Measurements from ENCODE around the gene NTM. TPM values are rescaled to one million over a fixed set of nuclear protein-coding genes. Genes with fewer than 3 reads are reported as not detected.

The NTM gene
- total and polyA plus RNA-seq, 2 experiments from 2014 or later = 1.1 to 1.7 TPM

- Histone ChIP-seq H3K4me3 (no peak overlapping the region), H3K36me3 (no peaks in the 10 kb centered on the region), H3K27ac (no peak overlapping the region), H3K9me3 (ENCODE audit: low read depth) (no peaks in the 10 kb centered on the region), H3K4me1 (ENCODE audit: low read depth) (no peaks in the 10 kb centered on the region), H3K27me3 (no peaks in the 10 kb centered on the region)
- no peak for DNase-seq (ENCODE audit: low read depth in 1 of 2, low spot score in 1 of 2)
- no peak for TF ChIP-seq CTCF (IDR thresholded peaks at IDR 0.05; ENCODE audit: low read depth, low read length)
Measured at GRCh38 chr11:132103021-132103420, 732.6 kb downstream of the NTM start.

GRCh38 chr11:132106096-132106982, 735.9 kb downstream of the NTM start:
- no peak for TF ChIP-seq CTCF (IDR thresholded peaks at IDR 0.05; ENCODE audit: low read depth, low read length)
- no peaks in the 10 kb centered on the region for H3K36me3 ChIP-seq
- H3K27ac ChIP-seq = no peak overlapping the region
- H3K9me3 ChIP-seq (ENCODE audit: low read depth) = no peaks in the 10 kb centered on the region
- no peak overlapping the region for H3K4me3 ChIP-seq
- H3K4me1 ChIP-seq (ENCODE audit: low read depth) = no peaks in the 10 kb centered on the region
- no peaks in the 10 kb centered on the region for H3K27me3 ChIP-seq
- no peak for DNase-seq (ENCODE audit: low read depth in 1 of 2, low spot score in 1 of 2)

GRCh38 chr11:132111316-132111715, 740.9 kb downstream of the NTM start:
- peak in 1 of 2 donors; percentile 33 for DNase-seq (ENCODE audit: low read depth in 1 of 2, low spot score in 1 of 2)
- Histone ChIP-seq H3K9me3 (ENCODE audit: low read depth) (no peaks in the 10 kb centered on the region), H3K27ac (no peak overlapping the region), H3K4me1 (ENCODE audit: low read depth) (no peaks in the 10 kb centered on the region), H3K36me3 (no peaks in the 10 kb centered on the region), H3K27me3 (peaks cover 2% of the 10 kb centered on the region), H3K4me3 (no peak overlapping the region)
- no peak for TF ChIP-seq CTCF (IDR thresholded peaks at IDR 0.05; ENCODE audit: low read depth, low read length)

GRCh38 chr11:132111838-132112237, 741.4 kb downstream of the NTM start:
- Histone ChIP-seq H3K27me3 (peaks cover 3% of the 10 kb centered on the region), H3K27ac (no peak overlapping the region), H3K4me3 (no peak overlapping the region), H3K9me3 (ENCODE audit: low read depth) (no peaks in the 10 kb centered on the region), H3K36me3 (no peaks in the 10 kb centered on the region), H3K4me1 (ENCODE audit: low read depth) (no peaks in the 10 kb centered on the region)
- DNase-seq (ENCODE audit: low read depth in 1 of 2, low spot score in 1 of 2) = peak in 1 of 2 donors; percentile 92
- TF ChIP-seq CTCF (IDR thresholded peaks at IDR 0.05; ENCODE audit: low read depth, low read length) = no peak

GRCh38 chr11:132112846-132113245, 742.4 kb downstream of the NTM start:
- H3K9me3 ChIP-seq (ENCODE audit: low read depth) = no peaks in the 10 kb centered on the region
- H3K27me3 ChIP-seq = peaks cover 3% of the 10 kb centered on the region
- H3K4me1 ChIP-seq (ENCODE audit: low read depth) = no peaks in the 10 kb centered on the region
- no peak overlapping the region for H3K4me3 ChIP-seq
- H3K36me3 ChIP-seq = no peaks in the 10 kb centered on the region
- no peak for TF ChIP-seq CTCF (IDR thresholded peaks at IDR 0.05; ENCODE audit: low read depth, low read length)
- no peak for DNase-seq (ENCODE audit: low read depth in 1 of 2, low spot score in 1 of 2)
- H3K27ac ChIP-seq = no peak overlapping the region
